ENCODE measurements around the gene CBFA2T3.

The CBFA2T3 gene

GRCh38 chr16:88853325-88853941 is 123.6 kb downstream of the CBFA2T3 start:
- no peak for DNase-seq

- no peak for DNase-seq
These were observed 125.4 kb downstream of the CBFA2T3 start for GRCh38 chr16:88851616-88852015.

DNA sequence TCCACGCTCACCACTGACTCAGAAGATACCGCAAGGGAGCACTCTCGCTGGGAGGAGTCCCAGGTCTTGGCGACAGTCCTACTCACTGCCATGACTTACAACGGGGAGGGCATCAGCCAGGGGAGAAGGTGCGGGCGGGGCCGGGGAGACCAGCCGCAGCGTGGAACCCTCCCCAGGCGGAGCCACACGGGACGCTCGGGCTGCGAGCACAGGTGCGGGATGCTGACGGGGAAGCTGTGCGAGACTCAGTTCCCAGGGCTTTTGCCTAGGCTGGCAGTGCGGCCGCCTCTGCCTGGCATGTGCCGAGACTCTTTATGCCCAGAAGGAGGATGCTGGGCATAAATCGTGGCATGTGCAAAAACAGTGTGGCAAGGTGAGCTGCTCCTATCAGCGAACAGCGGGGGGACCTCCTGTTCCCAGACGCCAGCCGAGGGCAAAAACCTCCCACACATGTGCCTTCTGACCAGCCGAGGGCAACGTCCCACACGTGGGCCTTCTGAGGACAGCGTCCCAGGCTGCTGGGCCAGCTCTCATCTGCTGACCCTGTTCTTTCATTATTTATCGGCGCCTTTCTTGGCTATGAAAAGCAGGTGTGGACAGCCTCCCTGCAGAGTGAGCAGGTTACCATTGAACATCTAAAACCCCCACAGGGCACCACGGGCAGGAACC is 126.3 kb downstream of the CBFA2T3 start:
- DNase-seq: no peak

GRCh38 chr16:88848557-88848956 is 128.4 kb downstream of the CBFA2T3 start:
- no peak for DNase-seq

GRCh38 chr16:88847654-88848053 is 129.4 kb downstream of the CBFA2T3 start:
- DNase-seq: no peak

DNA sequence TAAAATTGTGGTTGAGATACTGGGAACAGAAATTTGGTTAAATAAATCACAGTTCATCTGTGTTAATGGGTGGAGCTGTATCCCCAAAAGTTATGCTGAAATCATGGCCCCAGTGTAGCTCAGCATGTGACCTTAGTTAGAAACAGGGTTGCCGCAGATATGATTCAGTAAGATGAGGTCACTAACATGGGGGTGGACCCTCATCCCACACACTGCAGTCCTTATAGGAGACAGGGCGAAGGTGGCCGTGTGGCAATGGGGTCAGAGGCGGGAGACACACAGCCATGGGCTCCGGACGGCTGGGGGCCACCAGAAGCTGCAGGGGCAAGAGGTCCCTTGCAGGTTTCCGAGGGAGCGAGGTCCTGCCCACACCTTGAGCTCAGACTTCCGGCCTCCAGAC is 130.9 kb downstream of the CBFA2T3 start:
- no peak for DNase-seq

DNA sequence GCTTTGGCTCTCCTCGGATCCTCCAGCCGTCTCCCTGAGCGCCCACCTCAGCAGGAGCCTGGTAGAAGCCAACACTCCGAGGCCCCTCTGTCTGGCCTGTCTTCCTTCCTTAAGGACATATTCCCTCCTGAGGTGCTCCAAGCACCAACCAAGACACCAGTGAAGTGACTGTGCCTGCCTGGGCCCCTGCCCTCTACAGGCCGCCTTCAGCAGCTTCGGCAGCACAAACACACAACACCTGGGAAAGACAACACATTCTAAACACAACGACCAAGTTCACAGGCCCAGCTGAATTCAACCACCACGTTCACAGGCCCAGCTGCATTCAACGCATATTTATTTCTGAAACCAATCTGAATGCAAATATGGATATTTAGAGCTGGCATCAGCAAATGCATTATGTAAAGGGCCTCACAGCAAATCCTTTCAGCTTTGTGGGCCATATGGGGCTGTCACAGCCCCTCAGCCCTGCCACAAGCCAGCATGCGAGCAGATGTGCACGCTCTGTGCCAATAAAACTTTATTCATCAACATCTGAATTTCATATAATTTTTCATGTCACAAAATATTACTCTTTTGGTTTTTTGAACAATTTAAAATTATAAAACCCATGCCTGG is 132.5 kb downstream of the CBFA2T3 start:
- DNase-seq: no peak

DNA sequence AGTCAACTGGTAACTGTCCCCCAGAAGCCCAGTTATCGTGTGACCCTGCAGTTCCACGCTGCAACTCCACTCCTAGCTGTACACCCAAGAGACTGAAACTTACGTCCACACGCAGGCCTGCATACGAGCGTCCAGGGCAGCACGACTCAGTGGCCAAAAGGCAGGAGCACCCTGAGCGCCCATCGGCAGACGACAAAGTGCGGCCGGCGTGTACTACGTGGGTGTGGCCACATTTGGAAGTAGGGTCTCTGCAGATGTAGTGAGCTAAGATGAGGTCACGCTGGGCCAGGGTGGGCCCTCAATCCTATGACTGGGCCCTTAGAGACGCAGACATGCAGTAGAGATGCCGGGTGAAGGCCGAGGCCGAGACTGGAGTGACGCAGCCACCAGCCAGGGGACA is 133.8 kb downstream of the CBFA2T3 start:
- DNase-seq: no peak

GRCh38 chr16:88842806-88843205 is 134.2 kb downstream of the CBFA2T3 start:
- no peak for DNase-seq

DNA sequence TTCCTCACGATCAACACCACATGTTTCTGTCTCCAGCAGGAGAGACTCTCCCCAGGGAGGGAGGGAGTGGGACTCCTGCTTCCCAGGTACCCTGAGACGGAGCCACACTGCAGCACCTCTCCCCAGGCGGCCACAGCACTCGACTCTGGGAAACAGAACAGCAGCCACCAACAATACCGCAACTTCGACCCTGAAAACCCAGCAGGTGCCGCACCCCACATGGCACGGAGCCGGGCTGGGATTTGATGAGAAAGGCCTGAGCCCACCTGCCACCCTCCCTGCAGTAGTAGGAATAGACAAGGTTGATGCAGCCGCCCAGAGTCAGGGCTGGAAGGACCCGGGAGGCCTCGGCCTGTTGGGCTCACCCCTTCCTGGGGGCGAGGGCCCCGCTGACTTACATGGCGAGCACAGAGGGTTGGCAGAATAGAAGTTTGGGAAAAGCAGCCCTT is 134.7 kb downstream of the CBFA2T3 start:
- DNase-seq: no peak

DNA sequence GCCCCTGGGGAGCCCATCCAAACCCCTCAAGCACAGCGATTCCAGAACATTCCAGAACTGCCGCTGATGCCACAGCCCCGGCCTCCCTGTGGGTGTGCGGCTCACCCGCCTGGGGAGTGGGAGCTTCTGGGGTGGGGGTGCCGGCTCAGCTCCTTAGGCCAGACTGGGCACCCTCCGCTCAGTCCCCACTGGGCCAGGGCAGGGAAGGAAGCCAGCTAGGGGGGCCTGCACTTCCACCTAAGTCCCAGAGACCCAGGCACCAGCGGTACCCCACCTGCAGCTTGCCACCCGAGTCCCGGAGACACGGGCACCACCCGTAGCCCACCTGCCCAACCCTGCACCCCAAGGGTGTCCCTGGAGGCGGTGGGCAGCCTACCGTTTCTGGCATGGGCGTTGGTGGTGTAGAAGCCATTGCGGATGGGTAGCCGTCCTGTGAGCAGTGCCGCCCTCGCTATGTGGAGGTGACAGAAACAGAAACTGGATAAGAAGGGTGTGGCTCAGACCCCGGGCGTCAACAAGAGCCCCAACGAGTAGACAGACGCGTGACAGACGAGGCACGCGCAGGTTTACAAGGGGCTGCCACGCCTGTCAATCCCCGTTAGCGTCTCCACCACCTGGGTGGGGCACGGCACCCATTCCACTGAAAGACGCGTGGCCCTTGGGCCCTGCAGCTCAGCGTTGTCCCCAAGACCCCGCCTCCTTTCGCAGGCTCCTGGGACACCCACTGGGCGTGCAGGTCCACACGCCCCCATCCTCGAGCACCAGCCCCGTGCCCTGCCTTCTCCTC is 135.3 kb downstream of the CBFA2T3 start:
- no peak for DNase-seq

GRCh38 chr16:88840600-88841215 is 136.3 kb downstream of the CBFA2T3 start:
- DNase-seq: no peak

DNA sequence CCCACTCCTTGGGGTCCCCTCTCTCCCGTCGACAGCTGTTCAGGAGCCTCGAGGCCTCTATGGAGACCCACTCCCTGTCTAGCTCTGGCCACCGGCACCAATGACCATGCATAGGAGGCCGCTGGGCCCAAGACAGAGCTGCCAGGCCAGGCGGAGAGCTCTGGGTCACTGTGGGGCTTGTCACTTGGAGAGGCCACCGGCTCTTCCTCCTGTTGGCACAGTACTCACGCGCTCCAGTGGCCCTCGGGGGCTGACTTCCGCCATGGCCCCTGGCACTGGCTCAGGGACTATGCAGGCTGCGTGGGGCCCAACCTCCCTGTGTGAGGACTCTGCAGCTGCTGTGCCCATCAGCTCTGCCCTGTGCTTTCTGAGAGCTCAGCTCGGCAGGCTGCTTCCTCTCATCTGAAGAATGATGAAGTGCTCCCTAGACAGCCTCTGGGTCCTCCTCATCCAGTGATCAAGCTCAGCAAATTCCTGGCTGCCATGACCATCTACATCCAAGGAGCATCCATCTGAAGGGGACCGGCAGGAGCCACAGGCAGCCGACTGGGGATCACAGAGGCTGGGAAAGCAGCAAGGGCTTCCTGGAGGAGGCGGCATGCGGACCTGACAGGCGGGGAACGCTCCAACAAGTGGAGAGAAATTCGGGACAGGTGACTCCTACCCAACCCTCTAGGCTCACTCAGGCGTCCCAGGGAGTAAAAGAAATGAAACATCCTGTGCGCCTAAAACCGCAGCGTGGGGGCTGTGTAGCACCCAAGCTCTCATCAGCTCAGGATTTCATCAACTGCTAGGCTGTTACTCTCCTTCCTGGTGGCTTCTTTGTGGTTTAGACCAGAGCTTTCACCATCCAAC is 137.0 kb downstream of the CBFA2T3 start:
- no peak for DNase-seq

DNA sequence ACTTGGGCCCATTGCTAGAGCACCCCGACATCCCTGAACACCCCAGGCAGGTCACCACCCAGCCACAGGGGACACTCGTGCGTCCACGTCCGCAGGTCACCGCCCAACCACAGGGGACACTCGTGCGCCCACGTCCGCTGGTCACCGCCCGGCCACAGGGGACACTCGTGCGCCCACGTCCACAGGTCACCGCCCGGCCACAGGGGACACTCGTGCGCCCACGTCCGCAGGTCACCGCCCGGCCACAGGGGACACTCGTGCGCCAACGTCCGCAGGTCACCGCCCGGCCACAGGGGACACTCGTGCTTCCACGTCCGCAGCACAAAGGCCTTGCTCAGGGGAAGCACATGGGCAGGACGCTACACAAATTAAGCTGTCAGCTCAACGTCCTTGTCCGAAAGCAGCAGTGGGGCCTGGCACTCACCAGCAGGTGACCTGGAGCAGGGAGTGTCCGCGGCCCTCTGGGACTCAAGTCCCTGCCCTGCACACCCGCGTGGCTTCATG is 137.9 kb downstream of the CBFA2T3 start:
- no peak for DNase-seq

GRCh38 chr16:88838566-88838965 is 138.4 kb downstream of the CBFA2T3 start:
- no peak for DNase-seq

GRCh38 chr16:88837806-88838205 is 139.2 kb downstream of the CBFA2T3 start:
- no peak for DNase-seq

GRCh38 chr16:88836791-88837190 is 140.2 kb downstream of the CBFA2T3 start:
- no peak for DNase-seq

DNA sequence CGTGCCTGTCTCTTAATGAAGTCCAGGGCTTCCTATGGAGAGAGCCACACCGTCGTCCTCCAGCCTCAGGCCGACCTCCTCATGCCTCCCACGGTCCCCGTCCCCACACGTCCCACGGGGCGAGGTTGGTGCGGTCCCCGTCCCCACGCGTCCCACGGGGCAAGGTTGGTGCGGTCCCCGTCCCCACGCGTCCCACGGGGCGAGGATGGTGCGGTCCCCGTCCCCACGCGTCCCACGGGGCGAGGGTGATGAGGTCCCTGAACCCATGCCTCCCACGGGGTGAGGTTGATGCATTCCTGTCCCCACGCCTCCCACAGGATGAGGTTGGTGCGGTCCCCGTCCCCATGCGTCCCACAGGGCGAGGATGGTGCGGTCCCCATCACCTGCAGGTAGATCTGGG is 141.2 kb downstream of the CBFA2T3 start:
- DNase-seq: no peak

- DNase-seq: no peak
These were observed 141.6 kb downstream of the CBFA2T3 start for GRCh38 chr16:88835383-88835782.

DNA sequence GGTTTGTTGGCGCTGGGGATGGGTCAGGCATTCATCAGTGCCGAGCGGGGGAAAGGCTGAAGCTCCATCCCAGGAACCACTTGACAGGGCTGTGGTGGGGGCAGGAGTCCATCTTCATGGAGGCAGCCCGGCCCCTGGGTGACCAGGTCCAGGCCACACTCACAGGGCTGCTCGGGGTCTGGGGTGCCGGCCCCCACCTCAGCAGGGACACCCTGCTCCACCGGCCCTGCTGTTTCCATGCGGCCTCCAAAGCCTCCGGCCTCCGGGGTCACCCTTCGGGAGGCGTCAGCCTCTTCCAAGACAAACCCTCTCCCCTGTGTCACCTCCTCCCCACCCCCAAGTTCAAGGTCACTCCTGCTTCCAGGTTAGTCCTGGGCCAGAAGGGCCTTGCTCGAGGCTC is 142.3 kb downstream of the CBFA2T3 start:
- DNase-seq: no peak

GRCh38 chr16:88833086-88833485 is 143.9 kb downstream of the CBFA2T3 start:
- DNase-seq: no peak

- DNase-seq: no peak
These were observed 145.2 kb downstream of the CBFA2T3 start for GRCh38 chr16:88831838-88832237.

Data from activated CD4-positive, alpha-beta T cell treated with anti-CD3 and anti-CD28 coated beads, Interleukin-2, amount 50 U/mL, for 4 hours (primary cell).